Measurements from ENCODE around the gene HSPBAP1.
A peak's percentile ranks its signal among the peaks of the same experiment; 100 is the strongest.

HSPBAP1 gene

GRCh38 chr3:122776675-122777468 lies 16.8 kb downstream of the HSPBAP1 start:
- DNase-seq (ENCODE audit: low read depth in 1 of 2, low spot score in 1 of 2): peak in 1 of 2 experiments; percentile 40
- in situ Hi-C loops (cut with HindIII; ENCODE audit: low pct_unique_long_range_greater_than_20kb, low sequenced_read_pairs): no loop called here
- TF ChIP-seq JUND (IDR thresholded peaks at IDR 0.05; ENCODE audit: low read depth): no peak

DNA sequence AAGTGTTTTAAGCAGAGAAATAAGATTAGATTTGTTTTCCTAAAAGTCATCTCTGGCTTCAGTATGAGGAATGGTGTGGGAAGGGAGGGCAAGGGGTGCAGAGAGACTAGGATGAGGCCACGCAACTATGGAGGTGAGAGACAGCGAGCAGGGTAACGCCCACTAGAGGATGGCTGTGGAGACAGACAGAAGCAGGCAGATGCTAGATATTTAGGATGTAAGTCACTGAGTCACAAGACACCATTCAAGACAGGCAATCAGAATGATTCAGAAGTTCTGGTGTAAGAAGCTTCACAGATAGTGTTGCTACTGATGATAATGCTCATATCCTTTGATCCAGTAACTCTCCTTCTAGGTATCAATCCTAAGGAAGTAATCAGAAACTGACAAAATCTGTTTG lies 19.1 kb downstream of the HSPBAP1 start:
- in situ Hi-C loops (cut with HindIII; ENCODE audit: low pct_unique_long_range_greater_than_20kb, low sequenced_read_pairs): no loop called here
- no peak for DNase-seq (ENCODE audit: low read depth in 1 of 2, low spot score in 1 of 2)
- no peak for TF ChIP-seq JUND (IDR thresholded peaks at IDR 0.05; ENCODE audit: low read depth)

- DNase-seq (ENCODE audit: low read depth in 1 of 2, low spot score in 1 of 2): no peak
- no peak for TF ChIP-seq JUND (IDR thresholded peaks at IDR 0.05; ENCODE audit: low read depth)
- in situ Hi-C loops (cut with HindIII; ENCODE audit: low pct_unique_long_range_greater_than_20kb, low sequenced_read_pairs): no loop called here
These were observed 19.6 kb downstream of the HSPBAP1 start for GRCh38 chr3:122773944-122774509.

- no peak for TF ChIP-seq JUND (IDR thresholded peaks at IDR 0.05; ENCODE audit: low read depth)
- in situ Hi-C loops (cut with HindIII; ENCODE audit: low pct_unique_long_range_greater_than_20kb, low sequenced_read_pairs): no loop called here
- DNase-seq (ENCODE audit: low read depth in 1 of 2, low spot score in 1 of 2): no peak
These were observed 20.8 kb downstream of the HSPBAP1 start for GRCh38 chr3:122772827-122773226.

DNA sequence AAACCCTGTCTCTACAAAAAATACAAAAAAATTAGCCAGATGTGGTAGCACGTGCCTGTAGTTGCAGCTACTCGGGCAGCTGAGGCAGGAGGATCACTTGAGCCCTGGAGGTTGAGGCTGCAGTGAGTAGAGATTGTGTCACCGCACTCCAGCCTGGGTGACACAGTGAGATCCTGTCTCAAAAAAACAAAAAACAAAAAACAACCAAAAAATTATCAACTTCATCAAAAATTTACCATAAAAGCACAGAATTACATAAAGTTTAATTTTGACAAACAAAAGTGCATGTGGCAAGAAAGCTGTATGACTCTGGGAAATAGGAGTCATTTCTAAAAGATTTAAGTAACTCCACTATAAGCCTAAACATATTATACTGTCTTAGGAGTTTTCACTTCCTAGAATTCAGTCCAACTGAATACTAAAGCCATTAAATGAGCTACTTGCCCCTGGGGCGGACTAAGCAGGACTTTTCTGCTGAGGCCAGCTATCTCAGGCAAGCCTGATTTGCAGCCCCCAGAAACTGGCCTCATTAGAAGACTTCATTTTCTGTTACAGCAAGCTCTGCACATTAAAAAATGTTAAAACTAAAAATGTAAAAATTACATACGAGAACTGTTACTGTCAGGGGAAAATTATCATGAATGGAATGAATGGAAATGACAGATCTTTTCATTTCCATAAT lies 23.0 kb downstream of the HSPBAP1 start:
- DNase-seq (ENCODE audit: low read depth in 1 of 2, low spot score in 1 of 2): no peak
- in situ Hi-C loops (cut with HindIII; ENCODE audit: low pct_unique_long_range_greater_than_20kb, low sequenced_read_pairs): no loop called here
- no peak for TF ChIP-seq JUND (IDR thresholded peaks at IDR 0.05; ENCODE audit: low read depth)

- DNase-seq (ENCODE audit: low read depth in 1 of 2, low spot score in 1 of 2): peak in 1 of 2 experiments; percentile 33
- in situ Hi-C loops (cut with HindIII; ENCODE audit: low pct_unique_long_range_greater_than_20kb, low sequenced_read_pairs): no loop called here
- TF ChIP-seq JUND (IDR thresholded peaks at IDR 0.05; ENCODE audit: low read depth): no peak
These were observed 25.9 kb downstream of the HSPBAP1 start for GRCh38 chr3:122767540-122768372.

DNA sequence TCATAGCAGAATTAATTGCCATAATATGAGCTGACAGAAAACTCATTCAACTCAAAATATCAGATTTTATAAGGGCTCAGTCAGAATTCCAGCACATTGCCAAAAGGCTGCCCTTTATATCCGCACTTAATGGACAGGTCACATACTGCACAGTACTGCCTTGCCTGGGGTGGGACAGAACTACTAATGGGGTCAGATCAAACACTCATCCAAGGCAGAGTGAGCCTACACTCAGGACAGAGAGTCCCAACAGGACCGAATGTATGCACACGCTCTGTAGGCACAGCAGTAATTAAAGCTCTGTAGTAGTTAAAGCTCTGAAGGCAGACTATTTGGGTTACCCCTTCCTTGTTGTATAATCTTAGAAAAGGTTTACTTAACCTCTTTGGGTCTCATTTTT lies 27.2 kb downstream of the HSPBAP1 start:
- in situ Hi-C loops (cut with HindIII; ENCODE audit: low pct_unique_long_range_greater_than_20kb, low sequenced_read_pairs): no loop called here
- no peak for TF ChIP-seq JUND (IDR thresholded peaks at IDR 0.05; ENCODE audit: low read depth)
- DNase-seq (ENCODE audit: low read depth in 1 of 2, low spot score in 1 of 2): no peak

DNA sequence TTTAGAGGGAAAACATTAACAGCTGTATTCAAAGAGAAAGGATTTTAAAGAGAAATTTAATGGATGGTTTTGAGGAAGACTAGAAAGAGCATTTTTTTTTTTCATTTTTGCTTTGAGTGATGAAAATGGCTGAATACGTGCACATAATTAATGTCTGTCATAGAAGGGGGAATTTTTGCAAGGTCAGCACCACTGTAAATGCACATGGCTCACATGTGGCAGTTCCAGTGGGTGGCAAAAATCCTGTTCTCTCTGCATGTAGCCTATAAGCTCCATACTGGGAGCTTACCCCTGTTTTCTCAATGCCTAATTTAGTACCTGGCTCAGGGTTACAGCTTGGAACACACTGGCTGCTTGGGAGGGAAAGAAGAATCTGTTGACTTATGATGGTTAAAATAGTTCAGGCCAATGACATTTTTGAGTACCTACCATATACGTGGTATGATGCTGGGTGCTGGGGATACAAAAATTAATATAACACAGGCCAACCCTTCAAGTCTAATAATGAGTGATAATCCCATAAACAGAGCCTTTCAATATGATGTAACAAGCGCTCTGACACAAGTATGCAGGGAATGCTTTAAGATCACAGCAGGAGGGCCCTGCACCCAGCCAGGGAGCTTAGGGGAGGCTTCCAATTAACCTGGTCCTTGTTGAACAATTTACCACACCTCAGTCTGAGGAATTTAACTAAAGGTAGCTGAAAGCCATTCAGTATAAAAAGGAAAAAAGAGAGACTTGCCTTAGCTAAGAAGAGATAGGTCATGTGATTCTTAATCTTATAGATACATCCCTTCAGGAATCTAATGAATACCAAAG lies 33.0 kb downstream of the HSPBAP1 start:
- in situ Hi-C loops (cut with HindIII; ENCODE audit: low pct_unique_long_range_greater_than_20kb, low sequenced_read_pairs): no loop called here
- DNase-seq (ENCODE audit: low read depth in 1 of 2, low spot score in 1 of 2): no peak
- no peak for TF ChIP-seq JUND (IDR thresholded peaks at IDR 0.05; ENCODE audit: low read depth)

- in situ Hi-C loops (cut with HindIII; ENCODE audit: low pct_unique_long_range_greater_than_20kb, low sequenced_read_pairs): no loop called here
- no peak for DNase-seq (ENCODE audit: low read depth in 1 of 2, low spot score in 1 of 2)
- TF ChIP-seq JUND (IDR thresholded peaks at IDR 0.05; ENCODE audit: low read depth): no peak
These were observed 34.6 kb downstream of the HSPBAP1 start for GRCh38 chr3:122758877-122759560.

DNA sequence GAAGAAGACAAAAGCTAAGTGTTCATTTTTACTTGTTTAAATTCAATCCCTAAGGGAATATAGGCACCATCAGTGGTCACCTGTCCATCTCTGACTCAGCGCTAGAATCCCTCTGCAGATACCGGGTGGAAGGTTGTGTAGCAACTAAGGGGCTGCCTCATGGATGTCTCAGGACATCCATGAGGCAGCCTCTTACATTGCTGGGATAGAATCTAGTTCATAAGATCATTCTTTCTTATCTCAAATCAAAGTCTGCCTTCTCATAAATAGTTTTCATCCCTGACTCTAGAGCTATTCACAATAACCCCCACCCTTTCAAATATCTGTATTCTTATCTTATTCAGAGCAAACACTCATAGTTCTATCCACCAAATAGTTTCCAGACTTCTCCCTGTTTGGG lies 38.1 kb downstream of the HSPBAP1 start:
- no peak for TF ChIP-seq JUND (IDR thresholded peaks at IDR 0.05; ENCODE audit: low read depth)
- DNase-seq (ENCODE audit: low read depth in 1 of 2, low spot score in 1 of 2): no peak
- in situ Hi-C loops (cut with HindIII; ENCODE audit: low pct_unique_long_range_greater_than_20kb, low sequenced_read_pairs): no loop called here

GRCh38 chr3:122754929-122755328 lies 38.7 kb downstream of the HSPBAP1 start:
- peak in 1 of 2 experiments; percentile 67 for DNase-seq (ENCODE audit: low read depth in 1 of 2, low spot score in 1 of 2)
- in situ Hi-C loops (cut with HindIII; ENCODE audit: low pct_unique_long_range_greater_than_20kb, low sequenced_read_pairs): no loop called here
- no peak for TF ChIP-seq JUND (IDR thresholded peaks at IDR 0.05; ENCODE audit: low read depth)
